ENCODE data around the gene IFI16.

The IFI16 gene

DNA sequence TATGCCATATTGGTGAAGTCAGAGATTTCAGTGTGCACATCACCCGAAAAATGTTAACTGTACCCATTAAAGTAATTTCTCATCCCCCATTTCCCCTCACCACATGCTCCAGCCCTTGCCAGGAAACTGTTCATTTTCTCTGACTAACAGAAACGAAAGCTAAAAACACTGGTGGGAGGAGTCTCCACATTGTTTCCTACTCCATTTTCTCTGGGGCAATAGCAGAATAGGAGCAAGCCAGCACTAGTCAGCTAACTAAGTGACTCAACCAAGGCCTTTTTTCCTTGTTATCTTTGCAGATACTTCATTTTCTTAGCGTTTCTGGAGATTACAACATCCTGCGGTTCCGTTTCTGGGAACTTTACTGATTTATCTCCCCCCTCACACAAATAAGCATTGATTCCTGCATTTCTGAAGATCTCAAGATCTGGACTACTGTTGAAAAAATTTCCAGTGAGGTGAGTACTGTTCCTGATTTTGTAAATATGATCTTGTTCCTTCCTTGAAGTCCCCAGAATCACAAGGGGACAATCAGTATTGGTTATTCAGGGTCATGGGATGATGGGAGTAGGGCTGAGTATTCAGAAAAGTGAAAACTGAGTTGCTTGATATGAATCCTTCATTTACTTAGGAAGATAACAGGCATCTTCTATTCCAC lies at the start of gene IFI16:
TSS of gene IFI16 (plus strand) at position 204 of the 658 bp plus-strand sequence. CDS start 4,774 bp downstream, outside the sequence.
- TF ChIP-seq CTCF (IDR thresholded peaks at IDR 0.05; ENCODE audit: control extremely low read depth, extremely low read depth, low read depth, missing control alignments) = no peak
- ChIA-PET CTCF (interaction anchor here (1.1 to 2.9 kb wide), 5 partner anchors 10 to 179 kb away, joined by 3 to 16 read pairs (median 4); partner anchors contain the start of genes AIM2 and MNDA), POLR2A (no interaction called here)
- peak; percentile 53 for DNase-seq (ENCODE audit: extremely low spot score)

- DNase-seq (ENCODE audit: extremely low spot score) = no peak
- ChIA-PET CTCF (no interaction called here), POLR2A (no interaction called here)
- TF ChIP-seq CTCF (IDR thresholded peaks at IDR 0.05; ENCODE audit: control extremely low read depth, extremely low read depth, low read depth, missing control alignments) = no peak
Measured at GRCh38 chr1:158961178-158961577, 48.5 kb upstream of the IFI16 start.

DNA sequence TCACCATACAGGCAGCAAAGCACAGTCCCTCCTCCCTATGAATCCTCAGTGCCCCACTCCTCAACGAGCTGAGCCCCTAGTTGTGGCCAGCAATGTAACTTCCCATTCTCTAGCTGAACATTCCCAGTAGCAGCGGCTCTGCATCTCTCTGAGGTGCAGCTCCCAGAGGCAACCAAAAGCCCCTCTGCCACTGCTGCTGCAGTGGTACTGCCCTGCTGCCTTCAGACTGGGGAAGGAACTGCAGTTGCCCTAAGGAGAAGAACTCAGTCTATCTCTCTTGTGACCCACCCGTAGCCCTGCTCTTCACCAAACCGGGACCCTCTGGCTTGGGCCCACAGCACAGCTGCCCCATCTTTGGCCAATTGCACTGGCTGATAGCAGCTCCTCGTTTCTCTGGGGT lies 46.7 kb upstream of the IFI16 start:
- TF ChIP-seq CTCF (IDR thresholded peaks at IDR 0.05; ENCODE audit: control extremely low read depth, extremely low read depth, low read depth, missing control alignments) = no peak
- CTCF ChIA-PET = no interaction called here
- POLR2A ChIA-PET = no interaction called here
- DNase-seq (ENCODE audit: extremely low spot score) = no peak

DNA sequence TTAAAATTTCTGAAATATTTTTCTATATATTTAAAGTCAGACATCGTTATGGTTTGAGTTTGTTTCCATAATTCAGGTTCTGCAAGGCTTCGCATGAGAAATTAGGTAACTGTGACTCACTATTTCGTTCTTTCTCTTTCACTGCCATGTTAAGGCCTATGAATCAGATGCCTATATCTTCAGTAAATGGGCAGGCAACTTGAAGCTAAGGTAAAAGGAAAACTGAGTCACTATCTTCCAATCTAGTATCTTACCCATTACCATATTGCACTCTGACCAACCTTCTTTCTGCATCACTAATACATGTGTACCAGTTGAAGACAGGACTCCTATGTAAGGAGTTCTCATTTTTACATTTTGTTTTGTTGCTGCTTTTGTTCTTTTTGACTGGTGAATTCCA lies 40.5 kb upstream of the IFI16 start:
- CTCF ChIA-PET = no interaction called here
- POLR2A ChIA-PET = no interaction called here
- no peak for DNase-seq (ENCODE audit: extremely low spot score)
- TF ChIP-seq CTCF (IDR thresholded peaks at IDR 0.05; ENCODE audit: control extremely low read depth, extremely low read depth, low read depth, missing control alignments) = no peak

DNA sequence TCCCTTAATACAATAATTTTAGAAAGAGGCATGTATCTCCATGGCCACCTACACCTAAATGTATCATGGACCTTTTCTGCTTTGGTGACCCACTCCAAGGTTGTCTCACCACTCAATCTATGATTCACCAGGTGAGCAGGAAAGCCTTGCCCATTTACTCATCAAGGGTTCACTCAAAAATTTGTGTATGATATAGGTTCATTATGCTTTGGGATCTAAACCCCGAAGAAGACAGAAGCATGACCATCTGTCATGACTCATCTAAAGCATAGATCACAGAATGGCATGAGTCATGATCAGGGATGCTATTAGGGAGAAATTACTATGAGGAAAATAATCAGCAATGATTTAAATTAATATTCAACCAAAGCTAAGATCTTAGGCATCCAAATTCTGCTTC lies 39.9 kb upstream of the IFI16 start:
- CTCF ChIA-PET = no interaction called here
- TF ChIP-seq CTCF (IDR thresholded peaks at IDR 0.05; ENCODE audit: control extremely low read depth, extremely low read depth, low read depth, missing control alignments) = no peak

DNA sequence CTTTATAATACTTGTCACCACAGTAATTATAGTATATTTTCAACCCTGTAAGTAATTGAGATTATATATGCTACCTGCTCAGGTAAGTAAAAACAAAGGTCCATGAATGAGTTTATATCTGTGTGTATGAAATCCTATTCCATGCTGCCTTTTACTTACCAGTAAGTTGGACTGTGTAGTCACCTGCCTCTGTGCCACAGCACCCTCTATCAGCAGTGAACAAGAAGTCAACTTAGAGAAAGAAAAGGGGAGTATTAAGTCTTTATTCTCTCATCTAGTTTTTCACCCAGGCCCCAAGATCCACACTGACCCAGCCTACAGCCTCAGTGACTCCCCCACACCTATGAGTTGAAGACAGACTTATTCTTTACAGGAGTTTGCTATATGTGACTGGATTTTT lies 36.9 kb upstream of the IFI16 start:
- peak; percentile 11 for TF ChIP-seq CTCF (IDR thresholded peaks at IDR 0.05; ENCODE audit: control extremely low read depth, extremely low read depth, low read depth, missing control alignments)
- DNase-seq (ENCODE audit: extremely low spot score) = no peak
- ChIA-PET CTCF (no interaction called here), POLR2A (no interaction called here)

More for the DNA sequence above, 39.9 kb upstream of the IFI16 start:
- DNase-seq (ENCODE audit: extremely low spot score) = no peak
- POLR2A ChIA-PET = no interaction called here
